Measurements from ENCODE around the gene C4BPB. TPM values are rescaled to one million over a fixed set of nuclear protein-coding genes. Genes with fewer than 3 reads are reported as not detected.
A peak's percentile ranks its signal among the peaks of the same experiment; 100 is the strongest.

The C4BPB gene
- total and polyA plus RNA-seq, 2 of the 13 experiments (the other 11 are each of a cell fraction or from before 2014, with no cell fraction given), result 155 to 266 TPM

DNA sequence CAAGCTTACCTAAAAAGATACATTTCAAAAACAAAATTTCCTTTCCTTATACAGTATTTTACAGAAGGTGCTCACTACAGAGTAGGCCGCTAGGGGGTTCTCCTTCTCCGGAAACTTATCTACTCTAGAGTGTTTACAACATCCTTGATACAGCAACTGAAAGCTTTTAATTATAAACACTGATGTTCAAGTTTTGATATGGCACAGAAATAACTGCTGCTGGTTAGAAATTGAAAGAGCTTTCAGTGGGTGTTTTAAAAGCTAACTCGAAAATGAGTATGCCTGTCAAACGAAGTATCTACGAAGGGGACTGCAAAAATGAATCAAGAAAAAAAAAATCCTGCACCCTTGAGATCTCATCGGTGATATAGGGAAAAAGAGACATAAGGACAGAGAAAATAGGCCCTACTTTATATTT, 38.7 kb upstream of the C4BPB start (continued):
- no peak for TF ChIP-seq NAIF1 (CRISPR knock-in tag; IDR thresholded peaks at IDR 0.05; ENCODE audit: borderline replicate concordance)
- no peak for TF ChIP-seq GABPA (IDR thresholded peaks at IDR 0.05; ENCODE audit: low read depth, low read length)
- TF ChIP-seq GABPA (CRISPR knock-in tag; IDR thresholded peaks at IDR 0.05; ENCODE audit: low read depth), result peak; percentile 22; the same call in 1 of the 2 replicates
- TF ChIP-seq, protein P1, sequence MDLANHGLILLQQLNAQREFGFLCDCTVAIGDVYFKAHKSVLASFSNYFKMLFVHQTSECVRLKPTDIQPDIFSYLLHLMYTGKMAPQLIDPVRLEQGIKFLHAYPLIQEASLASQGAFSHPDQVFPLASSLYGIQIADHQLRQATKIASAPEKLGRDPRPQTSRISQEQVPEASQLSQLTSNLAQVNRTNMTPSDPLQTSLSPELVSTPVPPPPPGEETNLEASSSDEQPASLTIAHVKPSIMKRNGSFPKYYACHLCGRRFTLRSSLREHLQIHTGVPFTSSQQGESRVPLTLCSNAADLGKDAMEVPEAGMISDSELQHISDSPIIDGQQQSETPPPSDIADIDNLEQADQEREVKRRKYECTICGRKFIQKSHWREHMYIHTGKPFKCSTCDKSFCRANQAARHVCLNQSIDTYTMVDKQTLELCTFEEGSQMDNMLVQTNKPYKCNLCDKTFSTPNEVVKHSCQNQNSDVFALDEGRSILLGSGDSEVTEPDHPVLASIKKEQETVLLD (CRISPR knock-in tag; IDR thresholded peaks at IDR 0.05; ENCODE audit: low read depth), result no peak
- TF ChIP-seq, protein P2, sequence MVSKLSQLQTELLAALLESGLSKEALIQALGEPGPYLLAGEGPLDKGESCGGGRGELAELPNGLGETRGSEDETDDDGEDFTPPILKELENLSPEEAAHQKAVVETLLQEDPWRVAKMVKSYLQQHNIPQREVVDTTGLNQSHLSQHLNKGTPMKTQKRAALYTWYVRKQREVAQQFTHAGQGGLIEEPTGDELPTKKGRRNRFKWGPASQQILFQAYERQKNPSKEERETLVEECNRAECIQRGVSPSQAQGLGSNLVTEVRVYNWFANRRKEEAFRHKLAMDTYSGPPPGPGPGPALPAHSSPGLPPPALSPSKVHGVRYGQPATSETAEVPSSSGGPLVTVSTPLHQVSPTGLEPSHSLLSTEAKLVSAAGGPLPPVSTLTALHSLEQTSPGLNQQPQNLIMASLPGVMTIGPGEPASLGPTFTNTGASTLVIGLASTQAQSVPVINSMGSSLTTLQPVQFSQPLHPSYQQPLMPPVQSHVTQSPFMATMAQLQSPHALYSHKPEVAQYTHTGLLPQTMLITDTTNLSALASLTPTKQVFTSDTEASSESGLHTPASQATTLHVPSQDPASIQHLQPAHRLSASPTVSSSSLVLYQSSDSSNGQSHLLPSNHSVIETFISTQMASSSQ (IDR thresholded peaks at IDR 0.05; ENCODE audit: low read depth), result no peak
- TF ChIP-seq, protein P2 (CRISPR knock-in tag; IDR thresholded peaks at IDR 0.05; ENCODE audit: borderline replicate concordance), result no peak
- TF ChIP-seq, protein P3, sequence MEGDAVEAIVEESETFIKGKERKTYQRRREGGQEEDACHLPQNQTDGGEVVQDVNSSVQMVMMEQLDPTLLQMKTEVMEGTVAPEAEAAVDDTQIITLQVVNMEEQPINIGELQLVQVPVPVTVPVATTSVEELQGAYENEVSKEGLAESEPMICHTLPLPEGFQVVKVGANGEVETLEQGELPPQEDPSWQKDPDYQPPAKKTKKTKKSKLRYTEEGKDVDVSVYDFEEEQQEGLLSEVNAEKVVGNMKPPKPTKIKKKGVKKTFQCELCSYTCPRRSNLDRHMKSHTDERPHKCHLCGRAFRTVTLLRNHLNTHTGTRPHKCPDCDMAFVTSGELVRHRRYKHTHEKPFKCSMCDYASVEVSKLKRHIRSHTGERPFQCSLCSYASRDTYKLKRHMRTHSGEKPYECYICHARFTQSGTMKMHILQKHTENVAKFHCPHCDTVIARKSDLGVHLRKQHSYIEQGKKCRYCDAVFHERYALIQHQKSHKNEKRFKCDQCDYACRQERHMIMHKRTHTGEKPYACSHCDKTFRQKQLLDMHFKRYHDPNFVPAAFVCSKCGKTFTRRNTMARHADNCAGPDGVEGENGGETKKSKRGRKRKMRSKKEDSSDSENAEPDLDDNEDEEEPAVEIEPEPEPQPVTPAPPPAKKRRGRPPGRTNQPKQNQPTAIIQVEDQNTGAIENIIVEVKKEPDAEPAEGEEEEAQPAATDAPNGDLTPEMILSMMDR (CRISPR knock-in tag; IDR thresholded peaks at IDR 0.05), result peak; percentile 59
- TF ChIP-seq GFI1 (CRISPR knock-in tag; IDR thresholded peaks at IDR 0.05; ENCODE audit: borderline replicate concordance), result 0 out of 2 replicates have a peak, but pooled peaks have one; percentile 14
- TF ChIP-seq, protein P4, sequence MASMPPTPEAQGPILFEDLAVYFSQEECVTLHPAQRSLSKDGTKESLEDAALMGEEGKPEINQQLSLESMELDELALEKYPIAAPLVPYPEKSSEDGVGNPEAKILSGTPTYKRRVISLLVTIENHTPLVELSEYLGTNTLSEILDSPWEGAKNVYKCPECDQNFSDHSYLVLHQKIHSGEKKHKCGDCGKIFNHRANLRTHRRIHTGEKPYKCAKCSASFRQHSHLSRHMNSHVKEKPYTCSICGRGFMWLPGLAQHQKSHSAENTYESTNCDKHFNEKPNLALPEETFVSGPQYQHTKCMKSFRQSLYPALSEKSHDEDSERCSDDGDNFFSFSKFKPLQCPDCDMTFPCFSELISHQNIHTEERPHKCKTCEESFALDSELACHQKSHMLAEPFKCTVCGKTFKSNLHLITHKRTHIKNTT (CRISPR knock-in tag; IDR thresholded peaks at IDR 0.05), result no peak
- 0 out of 2 replicates have a peak, but pooled peaks have one; percentile 12 for TF ChIP-seq PPARG (CRISPR knock-in tag; conservative IDR thresholded peaks at IDR 0.05)
- no peak for TF ChIP-seq ZNF225 (CRISPR knock-in tag; IDR thresholded peaks at IDR 0.05)
- TF ChIP-seq ZNF891 (CRISPR knock-in tag; IDR thresholded peaks at IDR 0.05), result no peak
- peak; percentile 38 for TF ChIP-seq STAG1 (CRISPR knock-in tag; IDR thresholded peaks at IDR 0.05)
- TF ChIP-seq U2AF1 (optimal IDR thresholded peaks at IDR 0.05; ENCODE audit: low read depth, low read length), result no peak
- TF ChIP-seq, protein P5, sequence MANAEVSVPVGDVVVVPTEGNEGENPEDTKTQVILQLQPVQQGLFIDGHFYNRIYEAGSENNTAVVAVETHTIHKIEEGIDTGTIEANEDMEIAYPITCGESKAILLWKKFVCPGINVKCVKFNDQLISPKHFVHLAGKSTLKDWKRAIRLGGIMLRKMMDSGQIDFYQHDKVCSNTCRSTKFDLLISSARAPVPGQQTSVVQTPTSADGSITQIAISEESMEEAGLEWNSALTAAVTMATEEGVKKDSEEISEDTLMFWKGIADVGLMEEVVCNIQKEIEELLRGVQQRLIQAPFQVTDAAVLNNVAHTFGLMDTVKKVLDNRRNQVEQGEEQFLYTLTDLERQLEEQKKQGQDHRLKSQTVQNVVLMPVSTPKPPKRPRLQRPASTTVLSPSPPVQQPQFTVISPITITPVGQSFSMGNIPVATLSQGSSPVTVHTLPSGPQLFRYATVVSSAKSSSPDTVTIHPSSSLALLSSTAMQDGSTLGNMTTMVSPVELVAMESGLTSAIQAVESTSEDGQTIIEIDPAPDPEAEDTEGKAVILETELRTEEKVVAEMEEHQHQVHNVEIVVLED (CRISPR knock-in tag; IDR thresholded peaks at IDR 0.05; ENCODE audit: borderline replicate concordance), result no peak
- TF ChIP-seq, protein P6, sequence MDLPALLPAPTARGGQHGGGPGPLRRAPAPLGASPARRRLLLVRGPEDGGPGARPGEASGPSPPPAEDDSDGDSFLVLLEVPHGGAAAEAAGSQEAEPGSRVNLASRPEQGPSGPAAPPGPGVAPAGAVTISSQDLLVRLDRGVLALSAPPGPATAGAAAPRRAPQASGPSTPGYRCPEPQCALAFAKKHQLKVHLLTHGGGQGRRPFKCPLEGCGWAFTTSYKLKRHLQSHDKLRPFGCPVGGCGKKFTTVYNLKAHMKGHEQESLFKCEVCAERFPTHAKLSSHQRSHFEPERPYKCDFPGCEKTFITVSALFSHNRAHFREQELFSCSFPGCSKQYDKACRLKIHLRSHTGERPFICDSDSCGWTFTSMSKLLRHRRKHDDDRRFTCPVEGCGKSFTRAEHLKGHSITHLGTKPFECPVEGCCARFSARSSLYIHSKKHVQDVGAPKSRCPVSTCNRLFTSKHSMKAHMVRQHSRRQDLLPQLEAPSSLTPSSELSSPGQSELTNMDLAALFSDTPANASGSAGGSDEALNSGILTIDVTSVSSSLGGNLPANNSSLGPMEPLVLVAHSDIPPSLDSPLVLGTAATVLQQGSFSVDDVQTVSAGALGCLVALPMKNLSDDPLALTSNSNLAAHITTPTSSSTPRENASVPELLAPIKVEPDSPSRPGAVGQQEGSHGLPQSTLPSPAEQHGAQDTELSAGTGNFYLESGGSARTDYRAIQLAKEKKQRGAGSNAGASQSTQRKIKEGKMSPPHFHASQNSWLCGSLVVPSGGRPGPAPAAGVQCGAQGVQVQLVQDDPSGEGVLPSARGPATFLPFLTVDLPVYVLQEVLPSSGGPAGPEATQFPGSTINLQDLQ (CRISPR knock-in tag; IDR thresholded peaks at IDR 0.05), result no peak
- no peak for TF ChIP-seq HCFC1 (IDR thresholded peaks at IDR 0.05; ENCODE audit: low read depth, low read length)
